Adrenal gland (tissue), 5 donors: ENCODE results near the gene NCAM2.

Source experiments
- CTCF ChIP-seq, 6 experiments: fragments of 450-650 bp in 4 of 6; fragments of 200-600 bp in 2 of 6; sonication (generic) in 1 of 6; IDR thresholded peaks; 1 replicate in 5 of 6; 2 replicates in 1 of 6; pipeline versions ENCODE4 v1.5.1 to v1.8.0; 2016 to 2021; ENCODE audit warnings: antibody characterized with exemption in 6 of 6, mild to moderate bottlenecking in 2 of 6, moderate library complexity in 1 of 6
- POLR2A ChIP-seq, 2 donors: fragments of 450-650 bp; IDR thresholded peaks; one replicate each; pipeline ENCODE4 v1.6.1; 2017; ENCODE audit warnings: antibody characterized with exemption in 2 of 2, mild to moderate bottlenecking in 2 of 2, moderate library complexity in 1 of 2
- donor health status: DM: no; HTN: no; CAD: no.

- TF ChIP-seq CTCF (IDR thresholded peaks at IDR 0.05) (no peak), POLR2A (IDR thresholded peaks at IDR 0.05) (no peak)
Measured at GRCh38 chr21:21464684-21465083, 466.5 kb downstream of the NCAM2 start.
